ENCODE results near the gene LHPP. TPM values are rescaled to one million over a fixed set of nuclear protein-coding genes. Genes with fewer than 3 reads are reported as not detected.

Gene LHPP
- total RNA-seq, 2 experiments from 2014 or later, result 7.8 to 8.2 TPM

DNA sequence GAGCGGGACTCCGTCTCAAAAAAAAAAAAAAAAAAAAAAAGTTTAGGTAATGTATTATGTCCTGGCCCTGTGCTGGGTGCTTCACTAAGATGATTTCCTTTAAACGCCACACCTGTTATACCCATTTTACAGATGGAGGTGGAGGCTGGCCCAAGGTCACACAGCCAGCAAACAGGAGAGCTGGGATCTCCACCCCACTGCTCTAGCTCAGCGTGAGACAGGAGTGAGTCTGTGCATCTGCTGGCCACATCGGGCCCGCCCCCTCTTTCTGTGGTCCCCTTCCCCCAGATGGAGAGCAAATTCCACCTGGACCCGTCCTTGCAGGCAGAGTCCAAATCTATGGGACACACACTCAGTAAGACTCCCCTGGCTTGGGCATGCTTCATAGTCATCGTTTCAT lies 51.0 kb downstream of the LHPP start:
- no peaks in the 10 kb centered on the region for H3K27me3 Mint-ChIP-seq
- no peaks in the 10 kb centered on the region for H3K36me3 Mint-ChIP-seq
- DNase-seq, result no peak
- H3K4me1 Mint-ChIP-seq, result peaks cover 9% of the 10 kb centered on the region
- no peaks in the 10 kb centered on the region for H3K9me3 Mint-ChIP-seq
- no peak overlapping the region for H3K4me3 Mint-ChIP-seq
- no peak overlapping the region for H3K27ac Mint-ChIP-seq

DNA sequence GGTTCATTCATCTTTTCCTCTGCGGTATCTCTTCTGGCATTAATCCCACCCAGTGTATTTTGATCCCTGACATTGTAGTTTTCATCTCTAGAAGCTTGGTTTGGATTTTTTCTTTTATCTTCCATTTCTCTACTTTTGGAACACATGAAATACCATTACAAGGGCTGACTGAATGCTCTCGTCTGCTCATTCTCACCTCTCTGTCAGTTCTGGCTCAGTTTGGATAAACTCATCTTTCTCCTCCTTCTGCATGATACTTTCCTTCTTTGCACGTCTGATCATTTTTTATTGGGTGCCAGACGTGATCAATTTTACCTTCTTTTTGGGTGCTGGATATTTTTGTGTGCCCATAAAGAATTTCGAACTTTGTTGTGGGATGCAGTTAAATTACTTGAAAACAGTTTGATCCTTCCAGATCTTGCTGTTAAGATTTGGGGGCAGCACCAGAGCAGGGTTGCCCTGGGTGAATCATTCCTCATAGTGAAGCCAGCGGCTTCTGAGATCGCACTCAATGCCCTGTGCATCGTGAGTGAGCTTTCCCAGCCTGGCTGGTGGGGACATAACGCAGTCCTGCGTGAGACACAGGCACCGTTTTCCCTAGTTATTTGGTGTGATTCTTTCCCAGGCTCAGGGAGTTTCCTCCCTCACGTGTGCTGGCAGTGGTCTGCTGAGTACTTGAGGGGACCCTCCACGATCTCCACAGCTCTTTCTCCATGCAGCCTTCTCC lies 53.8 kb downstream of the LHPP start:
- H3K4me3 Mint-ChIP-seq, result no peak overlapping the region
- H3K27ac Mint-ChIP-seq, result peak overlapping the region; percentile 19
- H3K9me3 Mint-ChIP-seq, result no peaks in the 10 kb centered on the region
- no peak for DNase-seq
- no peaks in the 10 kb centered on the region for H3K36me3 Mint-ChIP-seq
- no peaks in the 10 kb centered on the region for H3K27me3 Mint-ChIP-seq
- H3K4me1 Mint-ChIP-seq, result peaks cover 9% of the 10 kb centered on the region

DNA sequence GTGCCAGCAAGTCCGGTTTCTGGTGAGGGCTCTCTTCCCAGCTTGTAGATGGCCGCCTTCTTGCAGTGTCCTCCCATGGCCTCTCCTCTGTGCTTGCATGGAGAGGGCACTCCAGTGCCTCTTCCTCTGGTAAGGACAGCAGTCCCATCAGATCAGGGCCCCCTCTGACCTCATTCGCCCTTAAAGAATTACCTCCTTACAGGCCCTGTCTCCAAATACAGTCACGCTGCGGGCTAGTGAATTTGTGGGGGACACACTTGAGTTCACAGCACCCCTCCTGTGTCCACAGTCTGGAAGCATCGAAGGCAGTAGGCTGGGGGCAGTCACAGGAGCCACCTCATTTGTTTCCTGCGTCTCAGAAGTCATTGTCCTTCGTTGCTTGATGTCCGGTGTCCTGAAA lies 54.6 kb downstream of the LHPP start:
- H3K27ac Mint-ChIP-seq, result no peak overlapping the region
- no peak overlapping the region for H3K4me3 Mint-ChIP-seq
- H3K4me1 Mint-ChIP-seq, result peaks cover 7% of the 10 kb centered on the region
- no peaks in the 10 kb centered on the region for H3K36me3 Mint-ChIP-seq
- no peaks in the 10 kb centered on the region for H3K9me3 Mint-ChIP-seq
- no peaks in the 10 kb centered on the region for H3K27me3 Mint-ChIP-seq
- no peak for DNase-seq

DNA sequence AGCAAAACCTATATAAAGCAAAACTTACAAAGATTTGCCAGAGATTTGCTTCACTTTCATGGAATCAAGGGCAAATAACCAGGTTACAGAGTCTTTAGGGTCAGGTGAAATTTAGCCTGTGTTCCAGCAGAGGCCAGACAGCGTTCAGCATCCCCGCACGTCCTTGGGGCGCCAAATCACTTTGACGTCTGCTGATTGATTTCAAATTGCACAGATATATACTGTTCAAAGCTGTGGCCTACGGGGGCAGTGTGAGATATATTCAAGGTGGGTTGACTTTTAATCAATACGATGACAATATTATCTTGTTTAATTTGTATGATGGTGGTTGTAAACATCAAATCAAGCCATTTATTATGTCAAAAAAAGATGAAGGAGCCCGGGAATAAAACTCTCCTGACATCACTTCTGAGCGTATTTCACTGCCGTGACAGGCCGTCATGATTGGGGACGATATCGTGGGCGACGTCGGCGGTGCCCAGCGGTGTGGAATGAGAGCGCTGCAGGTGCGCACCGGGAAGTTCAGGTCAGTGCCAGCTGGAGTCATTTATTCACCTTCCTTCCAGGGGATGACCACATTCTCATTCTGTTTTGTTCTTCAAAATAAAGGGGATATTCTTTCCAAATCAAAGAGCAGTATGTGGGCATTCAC lies 55.2 kb downstream of the LHPP start:
- Mint-ChIP-seq H3K4me1 (peaks cover 3% of the 10 kb centered on the region), H3K9me3 (no peaks in the 10 kb centered on the region), H3K27me3 (no peaks in the 10 kb centered on the region), H3K36me3 (no peaks in the 10 kb centered on the region), H3K27ac (no peak overlapping the region), H3K4me3 (no peak overlapping the region)
- no peak for DNase-seq

DNA sequence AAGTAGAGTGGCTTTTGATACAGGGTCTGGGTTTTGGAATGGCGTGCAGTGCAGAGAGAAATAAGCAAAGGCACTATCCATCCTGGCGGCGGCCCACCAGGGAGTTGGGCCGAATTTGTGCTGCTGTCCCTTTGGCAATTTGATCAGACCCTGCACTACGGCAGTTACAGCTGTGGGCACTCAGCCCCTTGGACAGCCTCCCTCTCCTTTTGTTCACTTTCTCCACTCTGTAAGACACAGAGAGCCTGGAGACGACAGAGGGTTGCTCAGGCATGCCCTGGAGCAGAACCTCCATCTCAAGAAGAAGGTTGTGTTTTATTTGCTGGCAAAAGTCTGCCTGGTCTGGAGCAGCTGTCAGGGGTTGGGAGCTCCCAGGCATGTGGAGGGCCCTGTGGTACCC lies 55.8 kb downstream of the LHPP start:
- Mint-ChIP-seq H3K4me1 (no peaks in the 10 kb centered on the region), H3K27me3 (no peaks in the 10 kb centered on the region), H3K4me3 (no peak overlapping the region), H3K36me3 (no peaks in the 10 kb centered on the region), H3K9me3 (no peaks in the 10 kb centered on the region), H3K27ac (no peak overlapping the region)
- DNase-seq, result no peak

DNA sequence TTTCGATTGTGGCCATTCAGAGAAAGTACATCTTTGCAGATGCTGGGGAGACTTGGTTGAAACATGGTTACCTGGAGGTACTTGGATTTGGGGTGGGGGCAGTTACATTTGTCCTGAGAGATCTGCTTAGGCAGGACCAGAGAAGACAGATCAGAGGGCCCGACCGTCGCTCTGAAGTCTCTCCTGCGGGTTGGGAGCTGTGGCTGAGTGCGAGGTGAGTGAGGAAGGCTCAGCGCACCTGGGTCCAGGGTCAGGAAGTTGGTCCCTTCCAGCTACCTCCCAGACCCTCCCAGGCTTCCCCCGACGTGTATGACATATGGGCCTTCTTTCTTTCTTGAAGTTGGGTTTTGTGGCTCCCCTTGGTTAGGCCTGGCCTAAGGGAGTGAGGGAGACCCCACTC lies 56.3 kb downstream of the LHPP start:
- no peaks in the 10 kb centered on the region for H3K4me1 Mint-ChIP-seq
- H3K27me3 Mint-ChIP-seq, result no peaks in the 10 kb centered on the region
- no peaks in the 10 kb centered on the region for H3K36me3 Mint-ChIP-seq

DNA sequence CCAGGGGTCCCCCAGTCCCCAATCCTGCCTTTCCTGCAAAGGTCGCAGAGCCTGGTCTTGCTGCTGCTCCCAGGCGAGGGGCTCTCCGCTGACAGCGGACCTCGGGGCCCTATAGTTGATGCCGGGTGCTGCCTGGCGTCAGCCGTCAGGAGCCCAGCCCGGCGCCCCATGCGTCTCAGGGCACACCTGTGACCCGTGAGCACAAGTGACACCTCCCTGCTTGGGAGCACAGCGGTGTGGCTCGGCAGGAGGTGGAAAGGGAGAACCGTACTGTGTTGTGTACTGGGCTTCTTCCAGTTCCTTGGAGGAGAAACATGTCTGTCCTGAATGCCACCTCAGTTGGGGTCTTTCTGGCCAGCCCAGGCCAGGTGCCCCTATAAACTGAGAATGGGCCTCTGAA lies 56.7 kb downstream of the LHPP start:
- Mint-ChIP-seq H3K27ac (no peak overlapping the region), H3K36me3 (no peaks in the 10 kb centered on the region), H3K9me3 (no peaks in the 10 kb centered on the region), H3K4me3 (no peak overlapping the region), H3K27me3 (no peaks in the 10 kb centered on the region), H3K4me1 (no peaks in the 10 kb centered on the region)
- DNase-seq, result no peak

More for the DNA sequence above, 56.3 kb downstream of the LHPP start:
- H3K9me3 Mint-ChIP-seq, result no peaks in the 10 kb centered on the region
- H3K27ac Mint-ChIP-seq, result no peak overlapping the region
- H3K4me3 Mint-ChIP-seq, result no peak overlapping the region
- DNase-seq, result no peak

DNA sequence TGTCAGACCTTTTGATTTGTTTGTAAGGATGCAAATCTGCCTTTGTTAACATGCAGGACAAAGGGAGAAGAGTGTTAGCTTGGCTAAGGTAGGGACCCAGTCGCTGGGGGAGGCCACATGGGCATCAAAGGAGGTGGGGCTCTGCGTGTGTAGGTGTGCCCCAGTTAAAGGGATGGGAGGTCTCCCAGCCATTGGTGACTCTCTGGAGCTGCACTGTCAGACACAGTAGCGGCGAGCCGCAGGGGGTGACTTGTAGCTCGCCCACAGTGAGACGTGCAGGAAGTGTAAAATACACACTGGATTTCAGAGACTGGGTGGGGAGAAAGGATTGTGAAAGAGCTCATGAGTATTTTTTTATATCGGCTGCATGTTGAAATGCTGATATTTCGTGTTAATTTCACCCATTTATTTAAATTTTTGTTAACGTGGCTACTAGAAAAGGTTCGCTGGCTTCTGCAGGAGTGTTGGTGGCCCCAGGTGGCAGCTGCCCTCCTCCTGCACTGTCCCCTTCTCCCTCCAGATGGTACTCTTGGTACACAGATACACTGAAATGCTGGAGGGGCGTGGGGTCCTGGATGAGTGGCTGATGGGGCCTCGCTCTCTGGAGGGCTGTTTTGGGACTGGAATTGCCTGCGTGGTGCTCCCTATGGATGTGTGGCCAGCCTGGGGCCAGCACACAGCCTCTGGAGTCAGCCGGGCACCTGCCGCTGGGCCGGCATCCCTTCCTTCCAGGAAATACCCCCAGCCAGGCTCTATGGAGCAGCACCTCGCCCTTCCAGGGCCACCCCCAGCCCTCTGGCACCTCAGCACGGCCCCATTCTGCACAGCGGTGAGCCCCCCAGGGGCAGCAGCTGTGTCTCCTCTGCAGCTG lies 59.2 kb downstream of the LHPP start:
- no peaks in the 10 kb centered on the region for H3K36me3 Mint-ChIP-seq

DNA sequence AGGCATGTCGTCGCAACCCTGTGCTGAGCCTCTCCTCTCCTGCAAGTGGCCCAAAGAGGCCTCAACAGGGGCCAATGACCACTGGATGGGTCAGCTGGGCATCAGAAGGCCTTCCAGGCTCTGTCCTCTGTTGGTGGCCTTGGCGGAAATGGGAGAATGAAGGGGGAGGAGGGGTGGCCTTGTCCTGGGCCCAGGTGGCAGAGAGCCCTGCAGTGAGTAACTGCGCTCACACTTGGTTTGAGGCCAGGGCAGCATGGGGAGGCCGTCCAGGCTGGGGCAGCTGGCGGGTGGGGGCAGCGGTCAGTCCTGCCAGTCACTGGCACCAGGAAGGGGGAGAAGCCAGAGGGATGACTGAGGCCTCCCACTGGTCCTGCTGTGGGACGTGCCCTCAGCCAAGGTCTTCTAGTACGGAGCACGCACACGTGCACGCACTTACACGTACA lies 59.8 kb downstream of the LHPP start:
- H3K9me3 Mint-ChIP-seq, result no peaks in the 10 kb centered on the region
- DNase-seq, result no peak
- H3K4me1 Mint-ChIP-seq, result no peaks in the 10 kb centered on the region
- H3K36me3 Mint-ChIP-seq, result no peaks in the 10 kb centered on the region
- no peak overlapping the region for H3K27ac Mint-ChIP-seq
- no peak overlapping the region for H3K4me3 Mint-ChIP-seq
- no peaks in the 10 kb centered on the region for H3K27me3 Mint-ChIP-seq

More for the DNA sequence above, 59.2 kb downstream of the LHPP start:
- Mint-ChIP-seq H3K9me3 (no peaks in the 10 kb centered on the region), H3K27me3 (no peaks in the 10 kb centered on the region), H3K4me3 (no peak overlapping the region), H3K27ac (no peak overlapping the region), H3K4me1 (no peaks in the 10 kb centered on the region)
- DNase-seq, result no peak

DNA sequence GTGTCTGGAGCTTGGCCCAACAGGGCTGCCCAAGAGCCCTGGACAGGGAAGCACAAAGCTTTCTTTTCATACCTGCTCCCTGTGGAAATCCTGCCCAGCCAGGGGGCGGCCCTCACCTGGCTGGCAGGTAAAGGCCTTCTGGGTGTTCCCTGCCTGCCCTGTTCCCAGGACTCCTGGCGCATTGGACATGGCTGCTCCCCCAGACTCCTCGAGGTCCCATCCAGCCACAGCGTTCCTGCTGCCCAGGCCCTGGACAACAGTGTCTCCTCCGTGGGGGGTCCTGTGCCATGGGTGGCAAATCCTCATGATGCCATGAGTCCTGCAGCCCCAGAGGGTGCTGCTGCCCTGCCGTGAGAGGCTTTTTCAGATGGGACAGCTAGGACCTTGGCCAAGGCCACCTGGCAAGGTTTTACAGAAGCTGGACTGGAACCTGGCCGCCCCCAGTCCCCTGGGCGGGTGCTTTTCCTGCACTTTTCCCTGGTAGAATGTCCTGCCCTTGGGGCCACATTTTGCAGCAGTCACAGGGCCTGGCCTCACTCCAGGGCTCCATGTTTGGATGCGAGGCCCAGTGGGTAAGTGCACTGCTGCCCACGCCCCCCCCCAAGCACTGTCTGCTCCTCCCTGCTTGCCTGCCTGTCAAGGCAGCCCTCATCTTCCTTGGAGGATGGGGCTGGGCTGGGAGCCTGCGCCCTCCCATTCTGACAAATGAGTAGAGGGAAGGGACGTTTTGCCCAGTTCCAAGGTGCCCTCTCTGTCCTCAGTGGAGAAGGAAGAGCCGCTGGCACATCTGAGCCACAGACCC lies 60.7 kb downstream of the LHPP start:
- no peaks in the 10 kb centered on the region for H3K27me3 Mint-ChIP-seq
- DNase-seq, result no peak

DNA sequence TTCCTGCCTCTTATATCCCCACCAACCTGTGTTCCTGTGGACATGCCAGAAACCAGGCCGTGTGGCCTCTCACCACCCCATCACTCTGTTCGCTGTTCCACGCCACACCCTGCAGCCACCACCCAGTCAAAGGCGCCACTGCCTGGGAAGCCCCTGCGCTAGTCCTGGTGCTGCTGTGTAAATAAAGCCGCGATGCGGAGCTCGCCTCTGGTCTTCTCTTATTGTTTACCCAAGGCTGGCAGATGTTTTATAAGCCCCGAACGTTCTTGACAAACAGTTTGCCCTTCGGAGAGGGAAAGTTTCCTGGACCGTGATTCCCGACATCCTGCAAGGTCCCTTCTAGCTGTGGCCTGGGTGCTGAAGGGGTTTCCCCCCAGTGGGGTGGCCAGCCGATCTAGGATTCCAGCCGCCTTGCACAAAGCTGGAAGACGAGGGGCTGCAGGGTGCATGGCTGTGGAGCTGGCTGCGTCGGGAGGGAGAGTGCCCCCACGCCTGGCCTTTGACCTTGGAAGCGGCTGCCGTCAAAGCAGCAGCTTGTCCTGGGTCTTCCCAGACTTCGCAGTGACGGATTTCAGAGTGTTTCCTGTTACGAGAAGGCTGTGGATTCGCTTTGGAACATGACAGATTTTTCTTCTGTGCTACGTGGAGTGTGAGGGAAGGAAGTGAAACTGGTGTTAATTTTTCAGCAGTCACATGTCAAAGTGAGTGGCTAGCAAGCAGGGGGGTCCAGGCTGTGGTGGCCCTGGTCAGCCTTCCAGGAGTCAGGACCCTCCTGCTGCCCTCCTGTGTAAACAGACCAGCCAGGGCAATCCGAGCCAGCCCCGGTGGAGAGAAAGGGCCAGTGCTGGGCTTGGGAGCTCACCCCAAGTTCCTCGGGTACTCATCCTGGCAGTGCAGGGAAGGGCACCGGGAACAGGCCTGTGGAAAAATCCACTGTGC lies 61.6 kb downstream of the LHPP start:
- Mint-ChIP-seq H3K9me3 (no peaks in the 10 kb centered on the region), H3K4me3 (no peak overlapping the region), H3K36me3 (no peaks in the 10 kb centered on the region), H3K27me3 (no peaks in the 10 kb centered on the region), H3K4me1 (no peaks in the 10 kb centered on the region), H3K27ac (no peak overlapping the region)
- no peak for DNase-seq

More for the DNA sequence above, 60.7 kb downstream of the LHPP start:
- no peaks in the 10 kb centered on the region for H3K36me3 Mint-ChIP-seq
- H3K4me3 Mint-ChIP-seq, result no peak overlapping the region
- H3K27ac Mint-ChIP-seq, result no peak overlapping the region
- no peaks in the 10 kb centered on the region for H3K9me3 Mint-ChIP-seq
- H3K4me1 Mint-ChIP-seq, result no peaks in the 10 kb centered on the region

DNA sequence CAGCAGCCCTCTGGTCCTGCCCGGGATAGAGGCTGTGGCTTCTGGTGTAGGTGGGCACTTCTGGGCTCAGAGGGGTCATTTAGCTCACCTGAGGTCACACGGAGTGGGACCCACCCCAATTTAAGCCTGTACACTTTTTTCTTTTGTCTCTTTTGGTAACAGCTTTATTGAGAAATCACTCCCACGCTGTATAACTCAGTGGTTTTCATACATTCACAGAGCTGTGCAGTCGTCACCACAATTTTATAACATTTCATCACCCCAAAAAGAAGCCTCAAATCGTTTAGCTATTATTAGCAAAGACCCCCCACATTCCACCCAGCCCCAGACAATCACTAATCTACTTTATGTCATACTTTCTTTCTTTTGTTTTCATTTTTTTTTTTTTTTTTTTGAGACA lies 62.3 kb downstream of the LHPP start:
- Mint-ChIP-seq H3K4me1 (no peaks in the 10 kb centered on the region), H3K9me3 (no peaks in the 10 kb centered on the region), H3K27me3 (no peaks in the 10 kb centered on the region), H3K27ac (no peak overlapping the region), H3K36me3 (no peaks in the 10 kb centered on the region), H3K4me3 (no peak overlapping the region)
- no peak for DNase-seq

DNA sequence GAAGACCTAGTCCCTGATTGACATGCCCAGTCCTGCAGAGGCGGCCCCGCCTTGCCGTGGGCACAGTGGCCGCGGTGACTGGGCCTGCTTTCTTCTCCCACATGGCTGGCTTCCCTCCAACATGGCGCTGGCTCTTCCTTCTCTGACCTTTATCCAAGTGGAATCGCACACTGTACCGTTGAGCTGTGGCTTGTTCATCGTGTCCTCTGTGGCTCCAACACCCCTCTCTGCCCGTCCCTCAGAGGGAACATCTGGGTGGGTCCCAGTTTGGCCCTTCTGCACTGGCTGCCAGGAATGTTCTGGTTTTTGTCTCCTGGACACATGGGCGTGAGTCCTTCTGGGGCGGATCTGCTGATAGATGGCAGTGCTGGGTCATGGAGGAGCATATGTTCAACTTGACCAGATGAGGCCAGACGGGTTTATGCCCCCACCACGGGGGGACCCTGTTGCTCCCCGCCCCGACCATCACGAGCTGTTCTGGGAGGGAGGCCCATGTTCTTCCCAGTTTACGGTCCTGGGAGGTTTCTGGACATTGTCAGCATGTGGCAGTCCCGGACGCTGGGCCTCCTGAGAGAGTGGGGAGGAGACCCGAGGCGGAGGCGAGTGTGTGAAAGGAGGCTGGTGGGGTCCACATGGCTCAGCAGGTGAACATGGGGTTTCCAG lies 63.5 kb downstream of the LHPP start:
- Mint-ChIP-seq H3K9me3 (no peaks in the 10 kb centered on the region), H3K4me3 (no peak overlapping the region), H3K36me3 (no peaks in the 10 kb centered on the region), H3K27me3 (no peaks in the 10 kb centered on the region), H3K27ac (no peak overlapping the region), H3K4me1 (peaks cover under 1% of the 10 kb centered on the region)
- no peak for DNase-seq

All from activated naive CD8-positive, alpha-beta T cell treated with anti-CD3 and anti-CD28 coated beads for 36 hours (primary cell).